HepG2 (cell line): ENCODE results near the gene SECTM1. TPM values are rescaled to one million over a fixed set of nuclear protein-coding genes. Genes with fewer than 3 reads are reported as not detected.

Experiments used
- ARHGAP35 ChIP-seq: sonication (generic); formaldehyde crosslinking; IDR thresholded peaks from 2 replicates; pipeline ENCODE4 v1.9.0; 2022; ENCODE audit warnings: mild to moderate bottlenecking, inconsistent platforms, moderate library complexity, missing genetic modification reagents, borderline replicate concordance
- CREM ChIP-seq, 2 experiments: sonication (generic) in 1 of 2; formaldehyde crosslinking in 1 of 2; IDR thresholded peaks; 2 replicates each; pipeline versions ENCODE4 v1.4.0 to v1.6.1; 2016 to 2020; ENCODE audit warnings: antibody characterized with exemption in 1 of 2, mild to moderate bottlenecking in 1 of 2, missing genetic modification reagents in 1 of 2
- FLYWCH1 ChIP-seq: sonication (generic); formaldehyde crosslinking; IDR thresholded peaks from 2 replicates; pipeline ENCODE4 v1.8.1; 2023; ENCODE audit warnings: mild to moderate bottlenecking, missing genetic modification reagents
- HOMEZ ChIP-seq: IDR thresholded peaks from 2 replicates; pipeline ENCODE4 v1.6.1; 2016; ENCODE audit warnings: low read depth
- KAT2B ChIP-seq: fragments of 150-350 bp; IDR thresholded peaks from 2 replicates; pipeline ENCODE4 v1.6.1; 2014; ENCODE audit warnings: low read depth, low read length, borderline replicate concordance
- PITX1 ChIP-seq: sonication (generic); formaldehyde crosslinking; IDR thresholded peaks from 2 replicates; pipeline ENCODE4 v1.5.1; 2020; ENCODE audit warnings: mild to moderate bottlenecking, missing genetic modification reagents
- ZBTB7B ChIP-seq: sonication (generic); formaldehyde crosslinking; IDR thresholded peaks from 2 replicates; pipeline ENCODE4 v1.4.0; 2020; ENCODE audit warnings: missing genetic modification reagents
- ZBTB8A ChIP-seq: sonication (generic); formaldehyde crosslinking; IDR thresholded peaks from 2 replicates; pipeline ENCODE4 v1.4.0; 2020; ENCODE audit warnings: mild to moderate bottlenecking, low read depth, missing genetic modification reagents, borderline replicate concordance
- ZFP36 ChIP-seq: fragments of 150-350 bp; IDR thresholded peaks from 2 replicates; pipeline ENCODE4 v1.6.1; 2018; ENCODE audit warnings: borderline replicate concordance, low read length, low read depth; ENCODE audit not compliant: partially characterized antibody
- ZNF121 ChIP-seq: sonication (generic); formaldehyde crosslinking; IDR thresholded peaks from 2 replicates; pipeline ENCODE4 v1.5.0; 2020; ENCODE audit warnings: mild to moderate bottlenecking, missing genetic modification reagents
- ZNF556 ChIP-seq: sonication (generic); formaldehyde crosslinking; IDR thresholded peaks from 2 replicates; pipeline ENCODE4 v1.4.0; 2020; ENCODE audit warnings: mild to moderate bottlenecking, missing genetic modification reagents, borderline replicate concordance
- ZNF577 ChIP-seq: sonication (generic); formaldehyde crosslinking; IDR thresholded peaks from 2 replicates; pipeline ENCODE4 v1.4.0; 2020; ENCODE audit warnings: mild to moderate bottlenecking, low read depth, missing genetic modification reagents, borderline replicate concordance
- ZNF7 ChIP-seq: IDR thresholded peaks from 2 replicates; pipeline ENCODE4 v1.6.1; 2016; ENCODE audit warnings: missing biosample characterization, missing genetic modification reagents
- ZNF709 ChIP-seq: sonication (generic); formaldehyde crosslinking; IDR thresholded peaks from 2 replicates; pipeline ENCODE4 v1.5.0; 2020; ENCODE audit warnings: mild to moderate bottlenecking, missing genetic modification reagents
- ZNF781 ChIP-seq: sonication (generic); formaldehyde crosslinking; IDR thresholded peaks from 2 replicates; pipeline ENCODE4 v1.5.1; 2020; ENCODE audit warnings: borderline replicate concordance, mild to moderate bottlenecking, missing genetic modification reagents; ENCODE audit errors: not compliant biosample characterization
- polyA plus RNA-seq, 8 experiments: library from polyadenylated mRNA; depleted of rRNA in 3 of 8; stranded (reverse) in 7 of 8; unstranded in 1 of 8; fragments of >200 nt; fragmentation: Illumina TruSeq in 4 of 8; extraction: Trizol in 4 of 8; gene quantifications; 2 replicates each; pipeline versions ENCODE4 v1.2.1 to v1.2.3, GENCODE V29; 2011 to 2016; ENCODE audit warnings: low read depth in 4 of 8, missing spikeins in 1 of 8, mixed read lengths in 1 of 8; ENCODE audit not compliant: insufficient read depth in 1 of 8
- total RNA-seq, 5 experiments: library from RNA; depleted of rRNA; stranded (reverse); fragments of >200 nt; fragmentation: Illumina TruSeq; extraction: Trizol; gene quantifications; 2 replicates each; pipeline ENCODE4 v1.2.3, GENCODE V29; 2016; ENCODE audit warnings: low read depth in 1 of 5
- TF ChIP-seq, protein P1 (sequence below), 2 experiments: sonication (generic) in 1 of 2; formaldehyde crosslinking in 1 of 2; IDR thresholded peaks; 2 replicates each; pipeline versions ENCODE4 v1.4.0 to v1.6.1; 2016 to 2020; ENCODE audit warnings: borderline replicate concordance in 1 of 2, low read depth in 1 of 2, mild to moderate bottlenecking in 1 of 2, missing genetic modification reagents in 1 of 2
- TF ChIP-seq, protein P2 (sequence below): sonication (generic); formaldehyde crosslinking; IDR thresholded peaks from 2 replicates; pipeline ENCODE4 v1.5.0; 2020; ENCODE audit warnings: missing genetic modification reagents
- TF ChIP-seq, protein P3 (sequence below): sonication (generic); formaldehyde crosslinking; IDR thresholded peaks from 2 replicates; pipeline ENCODE4 v1.9.0; 2021; ENCODE audit warnings: missing genetic modification reagents, mild to moderate bottlenecking, borderline replicate concordance

Gene SECTM1
- total and polyA plus RNA-seq, 2 of the 13 experiments (the other 11 are each of a cell fraction or from before 2014, with no cell fraction given) = 3.5 to 5.3 TPM

GRCh38 chr17:82298538-82299421 is 34.8 kb downstream of the SECTM1 start (continued):
- TF ChIP-seq, protein P1, sequence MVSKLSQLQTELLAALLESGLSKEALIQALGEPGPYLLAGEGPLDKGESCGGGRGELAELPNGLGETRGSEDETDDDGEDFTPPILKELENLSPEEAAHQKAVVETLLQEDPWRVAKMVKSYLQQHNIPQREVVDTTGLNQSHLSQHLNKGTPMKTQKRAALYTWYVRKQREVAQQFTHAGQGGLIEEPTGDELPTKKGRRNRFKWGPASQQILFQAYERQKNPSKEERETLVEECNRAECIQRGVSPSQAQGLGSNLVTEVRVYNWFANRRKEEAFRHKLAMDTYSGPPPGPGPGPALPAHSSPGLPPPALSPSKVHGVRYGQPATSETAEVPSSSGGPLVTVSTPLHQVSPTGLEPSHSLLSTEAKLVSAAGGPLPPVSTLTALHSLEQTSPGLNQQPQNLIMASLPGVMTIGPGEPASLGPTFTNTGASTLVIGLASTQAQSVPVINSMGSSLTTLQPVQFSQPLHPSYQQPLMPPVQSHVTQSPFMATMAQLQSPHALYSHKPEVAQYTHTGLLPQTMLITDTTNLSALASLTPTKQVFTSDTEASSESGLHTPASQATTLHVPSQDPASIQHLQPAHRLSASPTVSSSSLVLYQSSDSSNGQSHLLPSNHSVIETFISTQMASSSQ (IDR thresholded peaks at IDR 0.05; ENCODE audit: low read depth) = no peak
- TF ChIP-seq, protein P1 (CRISPR knock-in tag; IDR thresholded peaks at IDR 0.05; ENCODE audit: borderline replicate concordance) = no peak
- TF ChIP-seq FLYWCH1 (CRISPR knock-in tag) (no peak), HOMEZ (CRISPR knock-in tag) (no peak), CREM (IDR thresholded peaks at IDR 0.05) (no peak), CREM (CRISPR knock-in tag; IDR thresholded peaks at IDR 0.05) (no peak), ZFP36 (no peak), ARHGAP35 (CRISPR knock-in tag) (0 out of 2 replicates have a peak, but pooled peaks have one; percentile 17), ZNF781 (CRISPR knock-in tag) (no peak), ZNF709 (CRISPR knock-in tag) (no peak), ZNF556 (no peak), PITX1 (CRISPR knock-in tag) (no peak), ZNF577 (CRISPR knock-in tag) (no peak), ZNF121 (CRISPR knock-in tag) (no peak), KAT2B (no peak), ZBTB7B (CRISPR knock-in tag) (0 out of 2 replicates have a peak, but pooled peaks have one; percentile 14), ZNF7 (CRISPR knock-in tag) (no peak), ZBTB8A (CRISPR knock-in tag) (no peak)
- TF ChIP-seq, protein P2, sequence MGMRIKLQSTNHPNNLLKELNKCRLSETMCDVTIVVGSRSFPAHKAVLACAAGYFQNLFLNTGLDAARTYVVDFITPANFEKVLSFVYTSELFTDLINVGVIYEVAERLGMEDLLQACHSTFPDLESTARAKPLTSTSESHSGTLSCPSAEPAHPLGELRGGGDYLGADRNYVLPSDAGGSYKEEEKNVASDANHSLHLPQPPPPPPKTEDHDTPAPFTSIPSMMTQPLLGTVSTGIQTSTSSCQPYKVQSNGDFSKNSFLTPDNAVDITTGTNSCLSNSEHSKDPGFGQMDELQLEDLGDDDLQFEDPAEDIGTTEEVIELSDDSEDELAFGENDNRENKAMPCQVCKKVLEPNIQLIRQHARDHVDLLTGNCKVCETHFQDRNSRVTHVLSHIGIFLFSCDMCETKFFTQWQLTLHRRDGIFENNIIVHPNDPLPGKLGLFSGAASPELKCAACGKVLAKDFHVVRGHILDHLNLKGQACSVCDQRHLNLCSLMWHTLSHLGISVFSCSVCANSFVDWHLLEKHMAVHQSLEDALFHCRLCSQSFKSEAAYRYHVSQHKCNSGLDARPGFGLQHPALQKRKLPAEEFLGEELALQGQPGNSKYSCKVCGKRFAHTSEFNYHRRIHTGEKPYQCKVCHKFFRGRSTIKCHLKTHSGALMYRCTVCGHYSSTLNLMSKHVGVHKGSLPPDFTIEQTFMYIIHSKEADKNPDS (CRISPR knock-in tag) = 0 out of 2 replicates have a peak, but pooled peaks have one; percentile 9
- TF ChIP-seq, protein P3, sequence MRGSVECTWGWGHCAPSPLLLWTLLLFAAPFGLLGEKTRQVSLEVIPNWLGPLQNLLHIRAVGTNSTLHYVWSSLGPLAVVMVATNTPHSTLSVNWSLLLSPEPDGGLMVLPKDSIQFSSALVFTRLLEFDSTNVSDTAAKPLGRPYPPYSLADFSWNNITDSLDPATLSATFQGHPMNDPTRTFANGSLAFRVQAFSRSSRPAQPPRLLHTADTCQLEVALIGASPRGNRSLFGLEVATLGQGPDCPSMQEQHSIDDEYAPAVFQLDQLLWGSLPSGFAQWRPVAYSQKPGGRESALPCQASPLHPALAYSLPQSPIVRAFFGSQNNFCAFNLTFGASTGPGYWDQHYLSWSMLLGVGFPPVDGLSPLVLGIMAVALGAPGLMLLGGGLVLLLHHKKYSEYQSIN = no peak
